ENCODE data around the gene KRT25.

The KRT25 gene

GRCh38 chr17:40755231-40755630 lies at the start of gene KRT25:
KRT25 (minus strand) TSS chr17:40755331; CDS start chr17:40755271, 60 bp downstream.
- no peak for DNase-seq

GRCh38 chr17:40803617-40804082 lies 48.5 kb upstream of the KRT25 start:
- DNase-seq, result peak; percentile 74

GRCh38 chr17:40801157-40801556 lies 46.0 kb upstream of the KRT25 start:
- DNase-seq, result no peak

GRCh38 chr17:40800381-40800780 lies 45.2 kb upstream of the KRT25 start:
- no peak for DNase-seq

- no peak for DNase-seq
Observed at GRCh38 chr17:40799859-40800258, 44.7 kb upstream of the KRT25 start, which contains the start of gene KRT28. KRT28 (minus strand) TSS chr17:40799959; CDS start chr17:40799893, 66 bp downstream.

- DNase-seq, result no peak
Observed at GRCh38 chr17:40796846-40797245, 41.7 kb upstream of the KRT25 start.

- no peak for DNase-seq
Observed at GRCh38 chr17:40795019-40795667, 40.0 kb upstream of the KRT25 start.

- no peak for DNase-seq
Observed at GRCh38 chr17:40794466-40794865, 39.3 kb upstream of the KRT25 start.

- DNase-seq, result no peak
Observed at GRCh38 chr17:40793832-40794231, 38.7 kb upstream of the KRT25 start.

- DNase-seq, result no peak
Observed at GRCh38 chr17:40791787-40792436, 36.8 kb upstream of the KRT25 start.

GRCh38 chr17:40791111-40791510 lies 36.0 kb upstream of the KRT25 start:
- DNase-seq, result no peak

- DNase-seq, result no peak
Observed at GRCh38 chr17:40782450-40782849, 27.3 kb upstream of the KRT25 start, which contains the start of gene KRT27. KRT27 (minus strand) TSS chr17:40782550; CDS start chr17:40782493, 57 bp downstream.

- no peak for DNase-seq
Observed at GRCh38 chr17:40779181-40779909, 24.2 kb upstream of the KRT25 start.

GRCh38 chr17:40778461-40778860 lies 23.3 kb upstream of the KRT25 start:
- DNase-seq, result no peak

- no peak for DNase-seq
Observed at GRCh38 chr17:40777971-40778370, 22.8 kb upstream of the KRT25 start.

GRCh38 chr17:40777459-40777858 lies 22.3 kb upstream of the KRT25 start:
- DNase-seq, result no peak

GRCh38 chr17:40775945-40776344 lies 20.8 kb upstream of the KRT25 start:
- DNase-seq, result no peak

GRCh38 chr17:40772101-40772500 lies 17.0 kb upstream of the KRT25 start, which contains the start of gene KRT26:
KRT26 (minus strand) TSS chr17:40772201; CDS start chr17:40772113, 88 bp downstream.
- DNase-seq, result no peak

- DNase-seq, result no peak
Observed at GRCh38 chr17:40765657-40766056, 10.5 kb upstream of the KRT25 start.

GRCh38 chr17:40763752-40764151 lies 8.6 kb upstream of the KRT25 start:
- DNase-seq, result no peak

- DNase-seq, result no peak
Observed at GRCh38 chr17:40760105-40761016, 5.2 kb upstream of the KRT25 start.

GRCh38 chr17:40753804-40754203 lies 1.3 kb downstream of the KRT25 start:
- DNase-seq, result no peak

Data from right hindlimb (tissue), 1 donor.